ENCODE results near the gene EPHA1. TPM values are rescaled to one million over a fixed set of nuclear protein-coding genes. Genes with fewer than 3 reads are reported as not detected.

The EPHA1 gene
- total and polyA plus RNA-seq, 4 donors = 10.3 to 21.0 (median 11.3) TPM

GRCh38 chr7:143369678-143370651 lies 38.7 kb downstream of the EPHA1 start:
- 76% methylated on average over 12 of the region's 12 CpGs for WGBS
- Histone ChIP-seq H3K9ac (ENCODE audit: low read depth in 1 of 2, low read length in 2 of 2) (no peak overlapping the region), H3K27me3 (ENCODE audit: control insufficient read depth in 4 of 4, insufficient read depth in 4 of 4, low read length in 3 of 4) (no peaks in the 10 kb centered on the region), H3K4me1 (ENCODE audit: control insufficient read depth in 4 of 4, insufficient read depth in 4 of 4, low read length in 3 of 4) (peaks cover 0 to 6% (median 3%) of the 10 kb centered on the region in 4 donors), H3K36me3 (ENCODE audit: control insufficient read depth in 4 of 4, insufficient read depth in 3 of 4, low read depth in 1 of 4, low read length in 3 of 4) (no peaks in the 10 kb centered on the region), H3K4me3 (ENCODE audit: low read depth in 1 of 3, low read length in 3 of 3) (no peak overlapping the region), H3K9me3 (ENCODE audit: control insufficient read depth in 4 of 4, low read length in 3 of 4) (no peaks in the 10 kb centered on the region), H3K27ac (ENCODE audit: low read depth in 1 of 2, low read length in 2 of 2) (no peak overlapping the region)
- DNase-seq (ENCODE audit: low spot score) = no peak
- no peak for TF ChIP-seq HNF4G (IDR thresholded peaks at IDR 0.05)
- peak; percentile 29 to 53 for TF ChIP-seq HNF4A (conservative IDR thresholded peaks at IDR 0.05)

GRCh38 chr7:143368387-143368786 lies 40.3 kb downstream of the EPHA1 start:
- TF ChIP-seq, protein P1, sequence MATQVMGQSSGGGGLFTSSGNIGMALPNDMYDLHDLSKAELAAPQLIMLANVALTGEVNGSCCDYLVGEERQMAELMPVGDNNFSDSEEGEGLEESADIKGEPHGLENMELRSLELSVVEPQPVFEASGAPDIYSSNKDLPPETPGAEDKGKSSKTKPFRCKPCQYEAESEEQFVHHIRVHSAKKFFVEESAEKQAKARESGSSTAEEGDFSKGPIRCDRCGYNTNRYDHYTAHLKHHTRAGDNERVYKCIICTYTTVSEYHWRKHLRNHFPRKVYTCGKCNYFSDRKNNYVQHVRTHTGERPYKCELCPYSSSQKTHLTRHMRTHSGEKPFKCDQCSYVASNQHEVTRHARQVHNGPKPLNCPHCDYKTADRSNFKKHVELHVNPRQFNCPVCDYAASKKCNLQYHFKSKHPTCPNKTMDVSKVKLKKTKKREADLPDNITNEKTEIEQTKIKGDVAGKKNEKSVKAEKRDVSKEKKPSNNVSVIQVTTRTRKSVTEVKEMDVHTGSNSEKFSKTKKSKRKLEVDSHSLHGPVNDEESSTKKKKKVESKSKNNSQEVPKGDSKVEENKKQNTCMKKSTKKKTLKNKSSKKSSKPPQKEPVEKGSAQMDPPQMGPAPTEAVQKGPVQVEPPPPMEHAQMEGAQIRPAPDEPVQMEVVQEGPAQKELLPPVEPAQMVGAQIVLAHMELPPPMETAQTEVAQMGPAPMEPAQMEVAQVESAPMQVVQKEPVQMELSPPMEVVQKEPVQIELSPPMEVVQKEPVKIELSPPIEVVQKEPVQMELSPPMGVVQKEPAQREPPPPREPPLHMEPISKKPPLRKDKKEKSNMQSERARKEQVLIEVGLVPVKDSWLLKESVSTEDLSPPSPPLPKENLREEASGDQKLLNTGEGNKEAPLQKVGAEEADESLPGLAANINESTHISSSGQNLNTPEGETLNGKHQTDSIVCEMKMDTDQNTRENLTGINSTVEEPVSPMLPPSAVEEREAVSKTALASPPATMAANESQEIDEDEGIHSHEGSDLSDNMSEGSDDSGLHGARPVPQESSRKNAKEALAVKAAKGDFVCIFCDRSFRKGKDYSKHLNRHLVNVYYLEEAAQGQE (IDR thresholded peaks at IDR 0.05) = no peak
- TF ChIP-seq FOXA2 (IDR thresholded peaks at IDR 0.05) (no peak), JUND (IDR thresholded peaks at IDR 0.05) (no peak), EGR1 (IDR thresholded peaks at IDR 0.05; ENCODE audit: low read depth in 2 of 2) (no peak), RXRA (IDR thresholded peaks at IDR 0.05) (no peak), NR2F2 (IDR thresholded peaks at IDR 0.05) (no peak), FOXA1 (IDR thresholded peaks at IDR 0.05) (no peak), GABPA (IDR thresholded peaks at IDR 0.05 in 1 of 2, conservative IDR thresholded peaks at IDR 0.05 in 1 of 2) (no peak), HNF4G (IDR thresholded peaks at IDR 0.05) (no peak), YY1 (IDR thresholded peaks at IDR 0.05) (no peak)
- TF ChIP-seq, protein P2, sequence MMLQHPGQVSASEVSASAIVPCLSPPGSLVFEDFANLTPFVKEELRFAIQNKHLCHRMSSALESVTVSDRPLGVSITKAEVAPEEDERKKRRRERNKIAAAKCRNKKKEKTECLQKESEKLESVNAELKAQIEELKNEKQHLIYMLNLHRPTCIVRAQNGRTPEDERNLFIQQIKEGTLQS (IDR thresholded peaks at IDR 0.05) = no peak
- TF ChIP-seq, protein P3, sequence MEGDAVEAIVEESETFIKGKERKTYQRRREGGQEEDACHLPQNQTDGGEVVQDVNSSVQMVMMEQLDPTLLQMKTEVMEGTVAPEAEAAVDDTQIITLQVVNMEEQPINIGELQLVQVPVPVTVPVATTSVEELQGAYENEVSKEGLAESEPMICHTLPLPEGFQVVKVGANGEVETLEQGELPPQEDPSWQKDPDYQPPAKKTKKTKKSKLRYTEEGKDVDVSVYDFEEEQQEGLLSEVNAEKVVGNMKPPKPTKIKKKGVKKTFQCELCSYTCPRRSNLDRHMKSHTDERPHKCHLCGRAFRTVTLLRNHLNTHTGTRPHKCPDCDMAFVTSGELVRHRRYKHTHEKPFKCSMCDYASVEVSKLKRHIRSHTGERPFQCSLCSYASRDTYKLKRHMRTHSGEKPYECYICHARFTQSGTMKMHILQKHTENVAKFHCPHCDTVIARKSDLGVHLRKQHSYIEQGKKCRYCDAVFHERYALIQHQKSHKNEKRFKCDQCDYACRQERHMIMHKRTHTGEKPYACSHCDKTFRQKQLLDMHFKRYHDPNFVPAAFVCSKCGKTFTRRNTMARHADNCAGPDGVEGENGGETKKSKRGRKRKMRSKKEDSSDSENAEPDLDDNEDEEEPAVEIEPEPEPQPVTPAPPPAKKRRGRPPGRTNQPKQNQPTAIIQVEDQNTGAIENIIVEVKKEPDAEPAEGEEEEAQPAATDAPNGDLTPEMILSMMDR (IDR thresholded peaks at IDR 0.05; ENCODE audit: low read depth, low read length, missing input control) = no peak
- TF ChIP-seq, protein P4, sequence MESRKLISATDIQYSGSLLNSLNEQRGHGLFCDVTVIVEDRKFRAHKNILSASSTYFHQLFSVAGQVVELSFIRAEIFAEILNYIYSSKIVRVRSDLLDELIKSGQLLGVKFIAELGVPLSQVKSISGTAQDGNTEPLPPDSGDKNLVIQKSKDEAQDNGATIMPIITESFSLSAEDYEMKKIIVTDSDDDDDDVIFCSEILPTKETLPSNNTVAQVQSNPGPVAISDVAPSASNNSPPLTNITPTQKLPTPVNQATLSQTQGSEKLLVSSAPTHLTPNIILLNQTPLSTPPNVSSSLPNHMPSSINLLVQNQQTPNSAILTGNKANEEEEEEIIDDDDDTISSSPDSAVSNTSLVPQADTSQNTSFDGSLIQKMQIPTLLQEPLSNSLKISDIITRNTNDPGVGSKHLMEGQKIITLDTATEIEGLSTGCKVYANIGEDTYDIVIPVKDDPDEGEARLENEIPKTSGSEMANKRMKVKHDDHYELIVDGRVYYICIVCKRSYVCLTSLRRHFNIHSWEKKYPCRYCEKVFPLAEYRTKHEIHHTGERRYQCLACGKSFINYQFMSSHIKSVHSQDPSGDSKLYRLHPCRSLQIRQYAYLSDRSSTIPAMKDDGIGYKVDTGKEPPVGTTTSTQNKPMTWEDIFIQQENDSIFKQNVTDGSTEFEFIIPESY (IDR thresholded peaks at IDR 0.05) = no peak
- H3K36me3 ChIP-seq (ENCODE audit: control insufficient read depth in 4 of 4, insufficient read depth in 3 of 4, low read depth in 1 of 4, low read length in 3 of 4) = no peaks in the 10 kb centered on the region
- H3K27me3 ChIP-seq (ENCODE audit: control insufficient read depth in 4 of 4, insufficient read depth in 4 of 4, low read length in 3 of 4) = peaks cover 0 to 2% (median under 1%) of the 10 kb centered on the region in 4 donors
- no peak for DNase-seq (ENCODE audit: low spot score)
- no peaks in the 10 kb centered on the region for H3K9me3 ChIP-seq (ENCODE audit: control insufficient read depth in 4 of 4, low read length in 3 of 4)
- H3K4me1 ChIP-seq (ENCODE audit: control insufficient read depth in 4 of 4, insufficient read depth in 4 of 4, low read length in 3 of 4) = peaks cover 0 to 6% (median 3%) of the 10 kb centered on the region in 4 donors
- H3K4me3 ChIP-seq (ENCODE audit: low read depth in 1 of 3, low read length in 3 of 3) = no peak overlapping the region
- no peak overlapping the region for H3K9ac ChIP-seq (ENCODE audit: low read depth in 1 of 2, low read length in 2 of 2)
- WGBS = 97% methylated on average over 1 of the region's 1 CpG
- no peak overlapping the region for H3K27ac ChIP-seq (ENCODE audit: low read depth in 1 of 2, low read length in 2 of 2)
